D721Med (cell line): ENCODE results near the gene RPL37.
"Not testable (repeated sequence)": the region's sequence is repeated elsewhere in the genome, so short reads cannot be mapped to it uniquely, and the experiment has no call there.

Source experiments
- DNase-seq: peaks from one replicate; pipeline ENCODE4 v3.0.0; 2011; ENCODE audit warnings: low spot score; ENCODE audit not compliant: insufficient read length
- FAIRE-seq: peaks from 2 replicates; lab custom pipeline; 2011; peaks lifted over from hg19 to GRCh38; lab: Jason Lieb, UNC
- TF ChIP-seq, protein P1 (sequence below): IDR thresholded peaks from 2 replicates; pipeline ENCODE4 v1.5.1; 2012; ENCODE audit warnings: mild to moderate bottlenecking, control low read depth; ENCODE audit not compliant: insufficient read depth; ENCODE audit errors: missing control alignments

The RPL37 gene

DNA sequence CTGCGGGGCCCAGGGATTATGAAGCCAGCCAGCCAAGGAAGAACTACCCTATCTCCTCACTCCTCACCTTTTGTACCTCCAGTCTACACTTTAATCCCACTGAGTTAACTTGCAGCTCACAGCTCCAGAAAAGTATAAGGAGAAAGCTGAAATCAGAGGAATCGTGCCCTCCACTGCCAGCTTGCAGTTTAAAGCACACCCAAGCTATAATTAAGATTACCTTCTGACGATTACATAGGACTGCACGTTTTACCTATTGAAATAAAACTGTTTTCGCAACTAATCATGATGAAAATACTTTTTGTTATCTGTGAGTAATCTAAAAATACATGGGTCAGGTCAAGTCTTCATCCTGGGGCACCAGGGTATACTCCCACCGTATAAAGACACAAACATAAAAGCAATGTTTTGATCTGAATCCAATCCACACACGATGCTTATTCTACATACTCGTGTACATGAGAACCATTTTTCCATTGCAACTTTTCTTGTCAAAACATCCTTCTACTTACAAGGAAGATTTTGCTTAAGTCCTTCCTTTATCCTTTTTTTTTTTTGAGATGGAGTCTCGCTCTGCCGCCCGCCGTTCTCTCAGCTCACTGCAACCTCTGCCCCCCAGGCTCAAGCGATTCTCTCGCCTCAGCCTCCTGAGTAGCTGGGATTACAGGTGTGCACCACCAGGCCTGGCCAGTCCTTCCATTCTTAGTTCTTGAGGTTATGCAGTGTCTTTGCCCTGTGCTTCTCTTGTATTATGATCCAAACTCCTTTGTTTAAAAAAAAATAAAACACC is 7.6 kb downstream of the RPL37 start:
- no peak for FAIRE-seq
- TF ChIP-seq, protein P1, sequence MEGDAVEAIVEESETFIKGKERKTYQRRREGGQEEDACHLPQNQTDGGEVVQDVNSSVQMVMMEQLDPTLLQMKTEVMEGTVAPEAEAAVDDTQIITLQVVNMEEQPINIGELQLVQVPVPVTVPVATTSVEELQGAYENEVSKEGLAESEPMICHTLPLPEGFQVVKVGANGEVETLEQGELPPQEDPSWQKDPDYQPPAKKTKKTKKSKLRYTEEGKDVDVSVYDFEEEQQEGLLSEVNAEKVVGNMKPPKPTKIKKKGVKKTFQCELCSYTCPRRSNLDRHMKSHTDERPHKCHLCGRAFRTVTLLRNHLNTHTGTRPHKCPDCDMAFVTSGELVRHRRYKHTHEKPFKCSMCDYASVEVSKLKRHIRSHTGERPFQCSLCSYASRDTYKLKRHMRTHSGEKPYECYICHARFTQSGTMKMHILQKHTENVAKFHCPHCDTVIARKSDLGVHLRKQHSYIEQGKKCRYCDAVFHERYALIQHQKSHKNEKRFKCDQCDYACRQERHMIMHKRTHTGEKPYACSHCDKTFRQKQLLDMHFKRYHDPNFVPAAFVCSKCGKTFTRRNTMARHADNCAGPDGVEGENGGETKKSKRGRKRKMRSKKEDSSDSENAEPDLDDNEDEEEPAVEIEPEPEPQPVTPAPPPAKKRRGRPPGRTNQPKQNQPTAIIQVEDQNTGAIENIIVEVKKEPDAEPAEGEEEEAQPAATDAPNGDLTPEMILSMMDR = no peak
- no peak for DNase-seq

DNA sequence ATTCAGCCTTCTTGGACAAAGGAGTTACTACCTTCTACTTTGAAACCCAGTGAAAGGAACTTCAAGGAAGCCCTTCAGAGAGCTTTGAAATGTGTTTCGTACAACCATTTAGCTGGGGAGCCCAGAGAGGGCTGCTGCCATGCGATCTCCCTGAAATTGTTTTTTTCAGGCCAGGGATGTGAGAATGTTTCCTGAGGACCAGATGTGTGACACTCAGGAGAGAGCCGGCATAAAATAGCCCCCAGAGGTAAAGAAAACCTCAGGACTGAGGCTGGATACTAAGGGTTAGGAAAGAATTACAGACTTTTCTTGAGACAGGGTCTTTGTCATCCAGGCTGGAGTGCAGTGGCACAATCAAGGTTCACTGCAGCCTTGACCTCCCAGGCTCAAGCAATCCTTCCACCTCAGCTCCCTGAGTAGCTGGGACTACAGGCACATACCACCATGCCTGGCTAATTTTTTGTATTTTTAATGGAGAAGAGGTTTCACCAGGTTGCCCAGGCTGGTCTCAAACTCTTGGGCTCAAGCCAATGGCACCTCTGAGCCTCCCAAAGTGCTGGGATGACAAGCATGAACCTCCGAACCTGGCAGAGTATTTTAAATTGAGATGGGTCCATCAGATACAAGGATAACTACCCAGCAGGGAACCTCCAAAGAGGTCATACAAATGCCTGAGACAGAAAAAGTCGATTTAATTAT is 8.4 kb downstream of the RPL37 start:
- TF ChIP-seq, protein P1 = no peak
- DNase-seq (no peak), FAIRE-seq (no peak)

DNA sequence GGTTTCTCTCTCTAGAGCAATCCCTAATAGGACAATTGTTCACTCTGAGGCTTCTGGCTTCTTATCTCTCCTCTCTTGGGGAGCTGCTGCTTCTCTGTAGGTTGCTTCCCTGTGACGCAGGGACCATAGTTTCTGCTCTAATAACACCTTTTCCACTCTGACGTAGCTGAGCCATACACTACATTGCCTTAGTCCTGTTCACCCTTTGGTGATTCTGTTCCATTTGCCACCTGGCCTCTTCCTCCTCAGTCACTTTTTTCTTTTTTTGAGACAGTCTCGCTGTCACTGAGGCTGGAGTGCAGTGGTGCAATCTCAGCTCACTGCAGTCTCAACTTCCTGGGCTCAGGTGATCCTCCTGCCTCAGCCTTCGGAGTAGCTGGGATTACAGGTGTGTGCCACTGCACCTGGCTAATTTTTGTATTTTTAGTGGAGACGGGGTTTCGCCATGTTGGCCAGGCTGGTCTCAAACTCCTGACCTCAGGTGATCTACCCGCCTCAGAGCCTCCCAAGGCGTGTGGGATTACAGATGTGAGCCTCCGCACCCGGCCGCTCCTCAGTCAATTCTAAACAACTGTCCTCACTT is 9.5 kb downstream of the RPL37 start:
- not testable (repeated sequence) for DNase-seq, FAIRE-seq

DNA sequence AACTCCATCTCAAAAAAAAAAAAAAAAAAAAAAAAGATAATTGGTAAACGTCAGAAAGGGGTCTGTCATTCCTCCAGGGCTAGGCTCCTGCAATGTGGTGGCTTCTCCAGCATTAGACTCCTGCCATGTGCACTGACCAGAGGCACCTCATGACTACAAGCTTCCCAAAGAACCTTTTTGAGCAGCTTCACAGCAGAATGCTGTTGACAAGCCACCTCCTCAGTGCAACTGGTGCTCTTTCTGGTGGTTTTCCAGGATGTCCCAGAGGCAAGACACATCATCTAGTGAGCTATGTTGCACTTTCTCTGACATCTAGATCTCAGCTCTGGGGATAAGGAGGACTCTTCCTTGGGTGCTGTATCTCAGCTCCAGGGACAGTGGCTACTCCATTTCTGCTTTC is 11.6 kb downstream of the RPL37 start:
- TF ChIP-seq, protein P1 = no peak
- DNase-seq (no peak), FAIRE-seq (no peak)

DNA sequence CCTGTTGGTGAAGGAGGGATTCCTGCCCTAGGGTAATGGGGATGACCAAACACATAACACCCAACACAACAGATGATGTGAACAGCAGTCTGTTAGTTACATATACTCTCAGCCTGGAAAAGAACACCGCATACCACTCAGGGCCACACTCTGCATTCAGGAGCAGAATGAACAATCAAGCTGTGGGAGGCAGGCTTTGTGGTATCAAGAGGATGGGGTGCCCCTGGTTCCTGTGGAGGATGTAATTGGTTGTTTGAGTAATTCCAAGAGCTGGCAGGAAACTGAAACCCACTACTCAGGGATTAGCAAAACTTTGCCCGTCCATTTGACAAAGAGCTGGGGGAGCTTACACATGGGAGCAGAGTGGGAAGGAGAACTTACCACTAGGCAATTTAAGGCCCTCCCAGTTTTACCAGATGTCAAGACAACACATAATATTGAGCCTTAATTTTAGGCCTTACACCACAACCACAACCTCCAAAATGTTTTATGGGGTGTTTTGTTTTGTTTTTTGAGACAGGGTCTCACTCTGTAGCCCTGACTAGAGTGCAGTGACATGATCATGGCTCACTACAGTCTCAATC is 21.2 kb downstream of the RPL37 start:
- TF ChIP-seq, protein P1 = no peak
- FAIRE-seq (no peak), DNase-seq (no peak)

DNA sequence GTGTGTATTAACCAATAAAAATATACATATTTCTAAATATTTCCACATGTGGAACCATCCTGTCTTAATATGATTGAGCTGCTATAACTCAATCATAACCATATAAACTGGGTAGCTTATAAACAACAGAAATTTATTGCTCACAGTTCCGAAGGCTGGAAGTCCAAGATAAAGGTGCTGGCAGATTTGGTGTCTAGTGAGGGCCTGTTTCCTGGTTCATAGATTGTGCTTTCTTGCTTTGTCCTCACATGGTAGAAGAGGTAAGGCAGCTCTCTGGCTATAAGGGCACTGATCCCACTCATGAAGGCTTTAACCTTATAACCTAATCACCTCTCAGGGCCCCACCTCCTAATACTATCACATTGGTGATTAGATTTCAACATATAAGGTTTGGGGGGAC is 22.9 kb downstream of the RPL37 start:
- TF ChIP-seq, protein P1 = no peak
- FAIRE-seq (no peak), DNase-seq (no peak)

DNA sequence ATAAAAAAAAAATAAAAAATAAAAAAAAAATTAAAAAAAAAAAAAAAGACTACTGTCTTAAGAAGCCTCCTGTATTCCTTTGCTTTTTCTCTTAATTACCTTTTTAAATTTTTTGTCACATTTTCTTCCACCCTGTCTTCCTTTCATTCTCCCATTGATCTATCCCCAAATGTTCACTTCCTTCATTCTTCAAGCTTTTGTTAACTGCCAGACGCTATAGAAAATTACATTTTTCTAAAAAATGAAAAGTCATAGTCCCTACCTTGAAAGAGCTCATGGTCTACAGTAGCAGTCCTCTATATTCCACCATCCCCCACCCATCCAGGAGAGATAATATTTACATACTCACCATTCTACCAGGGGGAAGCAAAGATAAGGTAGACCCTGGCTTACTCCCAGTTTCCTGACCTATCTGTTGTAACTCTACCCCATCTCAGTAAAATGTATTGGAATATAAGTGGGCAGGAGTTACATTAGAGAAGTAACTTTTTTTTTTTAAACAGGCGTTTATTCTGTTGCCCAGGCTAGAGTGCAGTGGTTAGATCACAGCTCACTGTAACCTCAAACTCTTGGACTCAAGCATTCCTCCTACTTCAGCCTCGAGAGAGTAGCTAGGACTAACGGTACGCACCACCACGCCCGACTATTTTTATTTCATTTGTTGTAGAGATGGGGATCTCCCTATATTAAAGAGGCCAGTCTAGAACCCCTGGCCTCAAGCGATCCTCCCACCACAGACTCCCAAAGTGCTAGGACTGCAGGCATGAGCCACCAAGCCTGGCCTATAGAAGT is 33.1 kb downstream of the RPL37 start:
- DNase-seq (no peak), FAIRE-seq (no peak)
- TF ChIP-seq, protein P1 = no peak
